Hematopoietic multipotent progenitor cell treated with erythropoietin and hydrocortisone succinate and interleukin-3 and kit ligand, for 15 days (in vitro differentiated cells): ENCODE data around the gene VSTM2L.

ENCODE experiments used
- DNase-seq: peaks from one replicate; pipeline ENCODE4 v3.0.0-alpha.2; 2015; ENCODE audit warnings: low spot score

VSTM2L gene

DNA sequence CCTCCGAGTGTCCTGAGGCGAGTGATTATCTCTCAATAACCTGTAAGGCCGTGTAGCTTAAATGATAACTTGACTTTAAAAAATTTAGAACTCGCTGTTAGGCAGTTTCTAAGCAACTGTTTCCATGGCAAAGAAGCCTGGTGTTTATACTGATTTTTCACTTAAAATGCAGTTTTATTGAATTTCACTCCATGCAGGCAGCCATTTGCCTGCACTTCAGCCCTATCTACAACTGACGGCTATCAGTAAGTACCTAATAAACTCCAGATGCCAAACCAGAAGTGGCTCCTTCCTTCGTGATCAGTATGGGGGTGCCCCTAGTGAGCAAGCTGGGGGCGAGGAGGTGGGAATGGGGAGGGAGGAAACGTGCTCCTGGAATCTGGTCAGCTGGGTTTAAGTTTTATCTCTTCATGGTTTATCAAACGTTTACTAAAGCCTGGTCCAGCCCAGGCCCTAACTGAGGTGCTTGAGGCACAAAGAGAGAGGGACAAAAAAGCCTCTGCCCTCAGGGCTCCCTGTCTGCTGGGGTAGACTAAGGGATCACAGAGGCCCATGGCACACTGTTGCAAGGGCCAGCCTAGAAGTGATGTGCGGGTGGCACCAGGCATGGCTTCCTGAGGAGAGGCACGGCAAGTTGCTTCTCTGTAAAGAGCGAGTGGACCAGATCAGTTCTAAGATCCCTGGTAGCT is 84.8 kb downstream of the VSTM2L start:
- DNase-seq, result peak; percentile 69

DNA sequence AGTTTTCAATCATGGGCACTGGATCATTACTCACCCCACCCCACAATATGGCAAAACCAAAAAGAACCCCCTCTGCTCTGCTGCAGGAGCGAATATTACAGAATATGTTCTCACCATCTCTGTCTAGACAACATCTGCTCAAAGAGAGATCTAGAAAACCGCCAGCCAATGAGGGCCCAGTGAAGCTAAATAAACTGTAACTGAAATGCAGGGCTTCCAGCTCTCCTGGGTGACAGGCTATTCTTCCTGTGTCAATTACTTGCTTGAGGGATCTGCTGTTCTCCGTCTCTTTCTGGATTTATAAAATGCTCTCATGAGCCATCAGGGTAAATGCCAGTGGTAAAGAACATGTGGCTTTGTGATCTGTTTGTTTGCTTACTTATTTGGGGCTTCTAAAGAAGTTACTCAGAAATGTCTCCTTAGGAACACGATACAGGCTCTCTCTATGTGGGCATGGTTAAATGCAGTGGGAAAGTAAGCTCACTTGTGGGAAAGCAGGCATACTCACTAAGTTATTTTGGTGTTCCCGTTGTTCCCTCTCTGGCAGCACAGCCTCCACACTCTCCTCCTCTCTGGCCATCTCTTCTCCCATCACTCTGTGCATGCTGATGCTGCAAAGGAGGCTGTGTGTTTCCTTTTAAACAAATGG is 85.5 kb downstream of the VSTM2L start:
- DNase-seq, result no peak

DNA sequence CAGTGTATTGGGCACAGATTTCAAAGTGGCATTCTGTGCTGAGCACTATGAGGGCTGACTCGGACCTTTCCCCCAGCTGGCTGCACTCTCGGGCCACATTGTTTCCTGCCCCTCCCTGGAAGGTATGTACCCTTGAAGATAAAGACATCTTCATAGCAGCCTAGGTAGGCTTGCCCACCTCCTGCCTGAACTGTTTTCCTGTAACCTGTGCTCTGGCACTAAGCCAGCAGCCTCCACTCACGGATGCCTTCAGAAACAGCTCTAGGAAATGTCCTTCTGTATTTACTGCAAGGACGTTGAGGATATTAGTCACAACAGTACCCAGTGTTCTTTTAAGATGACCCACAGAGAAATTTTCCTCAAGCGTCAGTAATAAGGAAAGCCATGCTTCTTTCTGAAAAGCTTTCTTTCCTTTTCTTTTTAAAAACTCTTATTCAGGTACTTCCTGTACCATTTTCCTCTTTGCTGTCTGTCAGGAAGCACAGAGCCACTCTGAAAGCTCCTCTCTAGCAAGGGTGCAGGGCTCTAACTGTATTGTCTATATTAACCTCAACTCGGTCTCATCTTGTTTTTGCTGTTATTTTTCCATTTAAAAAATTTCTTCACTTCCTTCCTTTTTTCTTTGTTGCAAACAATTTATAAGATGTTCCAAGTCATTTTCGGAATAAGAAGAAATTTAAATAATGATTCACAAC is 86.8 kb downstream of the VSTM2L start:
- DNase-seq, result no peak

DNA sequence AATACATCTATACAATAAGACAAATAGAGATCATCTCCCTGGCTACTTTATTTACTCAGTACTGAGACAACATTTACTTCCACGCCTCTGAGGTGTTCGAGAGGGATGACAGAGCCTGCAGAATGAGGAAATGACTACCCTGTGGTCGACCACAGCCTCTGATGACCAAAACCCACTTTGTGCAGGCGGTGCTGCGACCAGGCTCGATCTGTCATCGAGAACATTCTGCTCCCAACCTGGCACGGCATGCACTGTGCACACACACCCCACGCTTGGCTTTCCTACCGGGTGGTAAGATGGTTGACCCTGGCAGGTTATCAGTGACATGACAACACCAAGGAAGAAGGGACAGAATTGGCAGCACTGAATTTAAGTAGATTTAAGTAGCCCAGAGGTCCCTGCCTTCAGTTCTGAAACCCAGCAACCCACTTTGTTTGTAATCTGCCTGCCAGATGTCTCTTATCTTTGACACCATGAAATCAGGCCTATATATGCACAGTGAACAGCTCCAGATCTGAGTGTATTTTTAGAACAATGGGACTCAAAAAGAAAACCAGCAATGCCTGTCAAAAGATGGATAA is 87.7 kb downstream of the VSTM2L start:
- DNase-seq, result peak; percentile 26

DNA sequence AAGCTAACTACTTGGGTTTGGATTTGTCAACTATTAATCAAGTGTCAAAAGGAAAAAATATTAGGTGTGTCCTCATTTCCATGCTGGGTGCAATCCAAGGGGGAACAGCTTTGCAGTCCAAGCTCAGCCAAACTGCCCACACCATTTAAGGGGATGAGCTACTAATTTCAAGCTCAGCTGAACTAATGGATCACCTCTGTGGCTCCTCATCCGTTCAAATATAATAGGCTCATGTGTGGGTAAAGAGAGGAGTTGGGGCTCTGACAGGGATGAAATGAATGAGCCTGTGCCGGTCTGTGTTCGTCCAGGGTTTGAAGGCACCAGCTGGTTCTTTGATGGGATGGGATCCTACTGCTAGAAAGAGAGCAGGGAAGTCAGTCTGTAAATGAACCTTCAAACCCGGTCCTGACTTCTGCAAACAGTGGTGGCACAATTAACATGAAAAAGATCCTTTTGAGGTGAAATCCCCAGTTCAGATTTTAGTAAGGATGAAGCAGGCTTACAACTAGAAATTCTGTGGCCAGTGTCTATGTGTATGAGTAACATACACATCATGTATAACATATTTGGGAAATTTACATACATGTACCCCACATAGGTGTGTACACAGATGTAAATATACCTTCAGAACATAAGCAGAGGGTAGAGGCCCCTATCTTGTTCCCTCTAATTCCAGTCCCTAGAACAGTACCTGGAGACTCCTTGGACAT is 88.4 kb downstream of the VSTM2L start:
- no peak for DNase-seq

DNA sequence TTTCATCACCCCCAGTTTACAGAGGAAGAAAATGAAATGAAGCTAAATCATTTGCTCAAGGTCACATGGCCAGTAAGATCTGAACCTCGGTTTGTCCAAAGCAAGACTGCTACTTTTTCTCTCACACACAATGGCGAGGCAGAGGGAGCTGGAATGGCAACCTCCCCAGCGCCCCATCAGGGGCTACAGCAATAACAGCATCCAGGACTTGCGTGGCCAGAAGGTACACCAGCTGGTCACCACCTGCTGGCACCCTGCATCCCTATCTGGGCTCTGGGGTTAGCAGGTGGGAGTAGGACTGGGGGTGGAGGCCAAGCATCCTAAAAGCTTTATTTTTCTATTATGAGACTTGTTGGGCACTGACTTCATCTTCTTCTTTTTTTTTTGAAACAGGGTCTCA is 89.0 kb downstream of the VSTM2L start:
- DNase-seq, result no peak

DNA sequence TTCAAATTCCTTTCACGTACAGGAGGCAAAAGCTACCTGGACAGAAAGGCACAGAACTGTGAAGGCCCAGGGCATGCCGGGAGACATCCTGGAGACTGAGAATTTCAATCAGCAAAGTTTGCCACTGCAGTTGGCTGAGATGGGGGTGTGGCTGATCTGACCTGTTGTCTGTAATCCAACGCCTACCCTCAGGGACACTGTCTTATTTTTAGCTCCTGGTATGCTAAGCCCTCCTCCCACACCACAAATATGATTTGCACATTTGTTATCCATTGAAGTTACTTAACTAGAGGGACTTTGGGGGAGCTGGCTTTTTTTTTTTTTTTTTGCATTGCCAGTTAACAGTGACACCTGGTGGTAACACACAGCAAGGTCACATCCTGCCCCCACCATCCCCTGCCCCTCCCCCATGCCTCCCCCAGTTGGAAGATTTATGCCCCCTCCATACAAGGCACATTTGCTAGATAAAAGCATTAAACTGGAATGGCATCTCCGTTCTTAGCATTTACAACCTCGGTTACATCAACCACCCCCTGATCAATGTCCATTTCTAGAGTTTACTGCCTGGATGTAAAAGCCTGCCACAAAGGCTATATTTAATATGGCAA is 90.0 kb downstream of the VSTM2L start:
- peak; percentile 52 for DNase-seq

DNA sequence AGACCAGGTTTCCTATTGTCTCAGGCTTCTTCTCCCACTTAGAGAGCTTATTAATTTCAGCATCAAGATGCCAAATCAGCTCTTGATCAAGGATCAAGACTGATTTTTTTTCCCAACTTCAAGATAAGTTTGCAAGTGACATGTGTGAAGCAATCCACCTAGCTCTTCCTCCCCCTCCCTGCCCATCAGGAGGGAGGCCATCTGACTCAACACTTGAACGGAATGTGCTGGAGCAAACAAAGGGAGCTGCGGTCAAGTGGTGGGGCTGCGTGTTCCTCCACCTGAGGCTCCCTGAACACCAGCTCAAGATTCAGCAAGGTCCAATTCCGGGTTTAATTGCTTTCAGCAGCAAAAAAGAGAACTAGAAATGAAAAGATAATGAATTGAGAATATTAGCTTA is 91.6 kb downstream of the VSTM2L start:
- no peak for DNase-seq
